ENCODE results near the gene SMIM22.

Gene SMIM22

DNA sequence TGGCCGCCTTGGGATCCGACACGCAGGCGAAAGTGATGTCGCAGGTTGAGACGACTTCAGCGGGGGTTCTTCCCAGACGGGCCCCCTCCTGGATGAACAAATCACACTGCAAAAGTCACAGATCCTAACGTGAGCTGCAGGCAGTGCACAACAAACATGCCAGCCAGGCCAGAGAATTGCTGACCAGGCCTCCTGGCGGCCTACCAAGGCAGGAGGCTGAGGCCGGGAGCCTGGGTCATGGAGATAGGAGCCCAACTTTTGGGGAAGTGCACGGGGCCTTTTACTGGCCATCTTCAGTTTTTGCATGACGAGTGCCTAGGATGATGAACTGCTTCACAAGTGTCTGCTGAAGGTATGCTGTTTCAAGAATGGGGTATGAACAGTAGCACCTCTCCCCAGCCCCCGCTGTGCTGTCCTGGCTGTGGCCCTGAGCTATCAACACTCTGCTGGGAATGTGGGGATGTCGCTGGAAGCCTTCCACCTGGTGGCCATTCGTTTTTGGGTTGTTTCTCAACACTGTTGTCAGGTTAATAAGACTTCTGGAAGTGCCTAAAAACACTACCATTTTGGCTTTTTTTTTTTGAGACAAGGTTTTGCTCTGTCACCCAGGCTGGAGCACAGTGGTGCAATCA is 19.5 kb downstream of the SMIM22 start:
- DNase-seq, result no peak

DNA sequence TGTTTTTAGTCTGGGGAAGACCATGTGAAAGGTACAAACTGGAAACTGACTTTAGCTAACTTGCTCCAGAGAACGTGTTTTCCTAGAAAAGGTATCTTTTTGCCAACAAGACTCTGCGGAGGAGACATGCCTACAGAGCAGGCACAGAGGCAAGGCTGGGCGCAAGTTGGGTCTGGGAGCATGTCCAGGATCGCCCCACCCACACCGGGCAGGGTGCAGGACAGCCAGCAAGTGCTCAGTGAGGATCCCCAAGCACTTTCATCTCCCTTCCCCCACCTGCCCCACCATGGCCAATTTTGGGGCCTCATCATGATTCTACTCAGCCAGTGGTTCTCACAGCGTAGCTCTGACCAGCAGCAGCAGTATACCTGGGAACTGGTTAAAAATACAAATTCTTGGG is 25.5 kb downstream of the SMIM22 start:
- no peak for DNase-seq

DNA sequence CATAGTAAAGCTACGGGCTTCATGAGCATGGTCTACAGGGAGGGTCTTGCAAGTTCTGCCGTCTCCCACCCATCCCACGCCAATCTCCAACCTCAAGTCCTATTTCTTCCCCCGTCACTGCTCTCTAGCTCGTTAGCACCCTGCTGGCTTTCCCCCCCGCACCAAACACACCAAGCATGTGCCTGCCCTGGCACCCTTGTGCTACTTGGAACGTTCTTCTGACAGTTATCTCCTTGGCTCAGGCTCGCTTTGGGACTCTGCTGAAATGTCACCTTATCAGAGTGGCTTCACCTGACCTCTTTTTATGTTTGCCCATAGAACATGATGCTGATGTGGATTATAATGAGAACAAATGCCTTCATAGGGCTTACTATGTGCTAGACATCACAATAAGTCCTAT is 30.0 kb downstream of the SMIM22 start:
- no peak for DNase-seq

DNA sequence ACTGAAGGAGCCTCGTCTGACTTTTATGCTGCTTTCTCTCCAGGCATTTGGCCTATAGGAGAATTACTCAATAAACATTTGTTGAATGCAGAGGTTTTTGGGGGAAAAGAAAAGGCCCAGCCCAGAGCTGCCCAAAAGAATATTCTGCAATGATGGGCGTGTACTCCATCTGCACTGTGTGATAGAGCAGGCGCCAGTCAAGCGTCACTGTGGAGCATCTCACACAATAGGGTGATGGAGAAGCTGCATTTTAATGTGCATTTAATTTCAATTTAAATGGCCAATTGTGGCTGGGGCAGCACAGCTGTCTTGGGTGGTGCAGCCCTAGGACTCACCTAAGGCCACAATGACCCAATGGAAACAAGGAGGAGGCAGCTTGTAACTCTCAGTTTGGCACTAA is 31.4 kb downstream of the SMIM22 start:
- DNase-seq, result no peak

DNA sequence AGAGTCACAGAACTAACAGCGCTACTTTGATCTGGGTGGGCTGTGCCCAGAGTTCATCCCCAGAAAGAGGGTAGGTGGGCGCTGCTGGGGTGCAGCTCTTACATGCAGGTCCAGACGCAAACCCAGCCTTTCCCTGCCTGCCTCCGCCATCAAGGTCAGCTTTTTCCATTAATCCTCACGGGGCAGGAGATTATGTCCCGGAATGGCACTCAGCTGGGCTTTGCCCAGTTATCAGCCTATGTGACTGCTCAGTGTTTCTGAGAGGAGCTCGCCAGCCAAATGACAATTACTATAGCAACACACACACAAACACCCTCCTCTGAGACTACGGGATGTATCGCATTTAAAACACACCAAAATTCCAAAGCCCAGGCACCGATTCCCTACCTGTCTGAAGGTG is 31.8 kb downstream of the SMIM22 start:
- no peak for DNase-seq

DNA sequence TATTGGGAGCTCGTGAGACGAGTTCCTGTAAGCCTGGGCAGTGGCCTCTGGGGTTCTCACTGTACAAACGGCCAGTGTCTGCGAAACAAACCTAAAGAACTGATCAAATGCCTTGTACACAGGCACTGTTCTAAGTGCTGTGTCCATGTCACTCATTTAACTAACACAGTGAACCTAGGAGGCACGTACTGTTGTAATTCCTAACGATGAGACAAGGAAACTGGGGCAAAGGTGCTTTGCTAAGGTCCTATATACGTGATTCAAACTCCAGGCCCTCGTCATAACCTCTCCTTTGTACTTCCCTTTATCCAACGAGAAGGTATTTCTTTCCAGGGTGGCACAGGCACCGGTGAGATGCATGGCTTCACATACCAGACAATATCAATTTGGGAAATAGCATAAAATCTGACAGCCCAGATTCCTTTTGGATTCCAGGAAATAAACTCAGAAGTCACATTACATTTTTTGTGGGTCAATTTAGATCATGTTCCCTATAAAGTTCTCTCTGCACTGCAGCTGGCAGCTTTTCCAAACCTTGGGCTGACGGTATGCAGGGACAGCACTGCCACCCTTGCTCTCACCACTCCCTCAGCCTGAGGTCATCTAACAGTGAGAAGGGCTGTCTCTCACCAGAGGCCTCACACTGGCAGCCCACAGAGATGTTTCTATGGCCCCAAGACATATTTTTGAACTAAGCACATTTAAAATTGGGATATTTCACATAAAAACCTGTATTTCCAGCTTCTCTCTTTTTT is 33.6 kb downstream of the SMIM22 start:
- DNase-seq, result no peak

DNA sequence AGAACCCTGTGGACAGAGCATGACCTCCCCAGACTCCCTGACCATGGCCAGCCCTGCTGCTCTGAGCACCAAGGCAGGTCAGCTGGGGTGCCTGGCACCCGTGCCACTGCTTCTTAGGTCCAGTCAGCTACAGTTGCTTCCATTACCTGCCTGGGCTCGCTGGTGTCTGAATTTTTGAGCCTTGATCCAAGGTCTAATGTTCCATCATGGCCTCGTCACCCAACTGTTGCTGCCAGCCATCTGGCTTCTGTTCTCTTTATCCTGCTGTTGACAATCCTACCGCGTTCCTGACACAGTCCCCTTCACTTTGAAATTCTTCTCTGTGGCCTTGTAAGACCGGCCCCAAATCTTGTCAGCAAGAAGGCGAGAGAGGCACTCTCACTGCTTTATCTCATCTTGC is 35.2 kb downstream of the SMIM22 start:
- no peak for DNase-seq

DNA sequence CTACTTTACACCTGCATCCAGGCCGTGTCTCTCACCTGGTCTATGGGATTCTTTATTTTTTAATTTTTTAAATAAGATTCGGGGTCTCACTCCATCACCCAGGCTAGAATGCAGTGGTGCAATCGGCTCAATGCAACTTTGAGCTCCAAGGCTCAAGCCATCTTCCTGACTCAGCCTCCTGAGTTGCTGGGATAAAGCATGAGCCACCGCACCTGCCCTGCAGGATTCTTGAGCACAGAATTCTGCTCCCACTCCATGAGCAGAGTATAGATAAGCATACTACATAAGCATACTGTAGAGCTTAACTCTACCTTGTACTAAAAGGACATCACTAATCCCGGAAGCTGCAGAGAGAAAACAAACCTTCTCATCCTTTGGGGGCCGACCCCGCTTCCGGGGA is 36.4 kb downstream of the SMIM22 start:
- DNase-seq, result no peak

DNA sequence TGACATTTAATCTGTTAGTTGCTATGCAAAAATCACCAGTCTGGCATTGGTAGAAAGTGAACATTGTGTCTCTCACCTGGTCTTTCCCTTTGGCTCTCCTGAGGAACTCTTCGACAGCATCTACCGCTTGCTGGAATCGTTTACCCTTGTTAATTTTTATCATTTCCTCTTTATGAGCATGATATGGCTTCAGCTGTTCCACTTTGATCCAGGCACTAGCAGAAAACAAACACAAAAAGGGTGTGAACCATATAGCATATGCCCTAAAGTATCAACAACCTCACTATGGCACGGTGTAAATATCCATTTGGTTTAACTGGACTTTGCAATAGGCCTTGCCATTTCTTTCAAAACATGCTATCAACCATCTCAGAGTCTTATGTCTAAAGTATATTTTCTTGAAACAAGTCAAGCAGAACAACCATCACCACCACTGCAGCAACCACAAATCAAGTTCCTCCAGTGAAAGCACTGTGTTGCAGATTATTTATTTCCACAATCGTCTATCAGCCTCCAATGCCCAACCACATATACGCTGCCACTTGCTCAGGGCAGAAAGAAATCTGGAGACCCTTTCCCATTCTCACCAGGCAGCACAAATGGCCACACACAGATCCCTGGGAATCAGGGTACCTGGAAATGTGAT is 37.7 kb downstream of the SMIM22 start:
- DNase-seq, result no peak

DNA sequence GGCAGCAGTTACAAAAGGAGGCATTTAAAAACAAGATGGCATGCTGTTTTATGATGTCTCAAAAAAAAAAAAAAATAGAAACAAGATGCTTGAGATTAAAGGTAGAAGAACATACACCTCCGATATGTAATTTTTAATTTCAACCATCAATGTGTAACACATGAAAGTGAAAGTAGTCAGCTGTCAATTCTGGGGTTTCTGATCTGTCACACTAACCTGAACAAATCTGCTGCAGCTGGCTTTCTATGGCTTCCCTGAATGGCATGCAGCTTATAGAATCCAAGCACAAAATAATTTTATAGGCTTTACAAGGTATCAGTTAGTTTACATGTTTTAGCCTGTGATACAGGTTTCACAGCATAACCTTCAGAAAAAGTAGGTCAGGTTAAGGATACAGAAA is 38.4 kb downstream of the SMIM22 start:
- DNase-seq, result no peak

DNA sequence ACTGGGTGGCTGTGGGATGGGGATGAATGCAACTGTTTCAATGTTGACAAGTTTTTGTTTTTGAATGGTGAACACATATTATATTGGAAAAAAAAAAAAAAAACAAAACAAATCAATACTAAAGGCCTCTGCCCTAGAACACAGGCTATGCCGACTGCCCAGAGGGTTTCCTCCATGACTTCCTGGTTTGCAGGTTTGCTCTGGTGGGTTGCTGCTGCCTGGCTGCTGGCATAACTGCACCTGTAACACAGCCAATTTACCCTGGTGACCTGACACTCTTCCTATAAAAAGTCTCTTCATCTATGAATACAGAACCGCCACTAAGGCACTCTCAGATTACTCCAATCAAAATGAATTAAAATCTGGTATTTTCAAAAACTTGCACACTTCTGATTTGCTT is 41.6 kb downstream of the SMIM22 start:
- DNase-seq, result no peak

DNA sequence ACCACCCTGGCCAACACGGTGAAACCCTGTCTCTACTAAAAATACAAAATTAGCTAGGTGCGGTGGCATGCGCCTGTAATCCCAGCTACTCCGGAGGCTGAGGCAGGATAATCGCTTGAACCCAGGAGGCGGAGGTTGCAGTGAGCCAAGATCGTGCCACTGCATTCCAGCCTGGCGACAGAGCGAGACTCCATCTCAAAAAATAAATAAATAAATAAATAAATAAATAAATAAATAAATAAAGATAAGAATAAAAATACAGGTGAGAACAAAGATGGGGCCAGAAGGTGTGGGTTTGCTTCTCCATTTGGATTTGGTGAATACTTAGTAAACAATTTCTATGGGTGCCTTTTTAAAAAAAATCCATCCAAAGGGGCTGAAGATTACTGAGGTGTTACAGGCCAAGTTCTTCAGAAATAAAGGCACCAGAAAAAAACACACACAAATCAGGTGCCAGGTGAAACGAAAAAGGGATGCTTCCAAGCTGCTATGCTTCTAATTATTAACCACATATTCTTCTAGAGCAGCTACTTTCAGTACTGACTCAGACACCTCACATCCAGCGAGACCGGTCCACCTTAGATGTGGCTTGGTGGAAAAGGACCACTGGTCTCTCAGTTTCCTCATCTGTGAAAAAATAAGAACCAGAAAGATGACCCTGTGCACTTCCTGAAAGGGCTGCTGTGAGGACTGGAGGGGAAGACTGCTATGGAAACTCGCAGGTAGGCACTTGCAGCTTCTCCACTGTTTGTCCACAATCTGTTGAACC is 42.7 kb downstream of the SMIM22 start:
- DNase-seq, result no peak

DNA sequence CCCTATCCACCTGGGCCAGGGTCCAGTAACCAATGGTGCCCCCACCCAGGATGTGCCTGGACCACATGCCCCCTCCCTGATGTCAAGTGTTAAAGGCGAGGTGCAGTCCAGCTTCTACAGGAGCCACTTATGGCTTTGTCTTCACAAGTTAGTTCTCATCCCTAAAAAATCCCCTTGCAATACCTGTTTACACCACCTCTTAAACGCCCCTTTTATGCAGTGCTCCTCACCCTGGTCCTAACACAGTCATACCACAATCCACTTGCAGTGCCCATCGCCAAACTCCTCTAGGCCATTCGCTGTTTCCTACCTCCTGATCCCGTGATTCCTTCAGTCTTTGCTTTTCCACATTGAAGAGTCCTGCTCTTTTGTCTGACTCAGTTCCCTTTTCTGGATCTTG is 44.8 kb downstream of the SMIM22 start:
- DNase-seq, result no peak

DNA sequence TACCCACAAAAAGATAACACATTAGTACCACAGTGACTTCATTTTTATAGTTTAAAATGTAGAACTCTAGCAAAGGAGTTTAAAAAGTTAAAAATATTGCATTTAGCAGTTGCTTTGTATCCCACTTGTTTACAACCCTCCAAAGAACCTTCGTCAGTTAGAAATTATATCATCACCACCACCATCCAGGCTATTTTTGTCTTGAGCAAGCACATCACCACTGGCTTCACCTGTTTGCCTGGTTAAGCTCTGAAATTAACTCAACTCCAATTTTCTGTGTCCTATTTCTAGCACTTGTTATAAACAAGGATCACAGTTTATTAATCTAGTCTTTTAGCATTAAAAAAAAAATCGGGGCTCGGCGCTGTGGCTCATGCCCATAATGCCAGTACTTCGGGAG is 45.8 kb downstream of the SMIM22 start:
- DNase-seq, result no peak
